CD1c-positive myeloid dendritic cell (primary cell): ENCODE measurements around the gene AGAP1.

Experiments used
- DNase-seq: peaks from one replicate; pipeline ENCODE4 v3.0.0-alpha.2; 2016; ENCODE audit errors: extremely low spot score

AGAP1 gene

DNA sequence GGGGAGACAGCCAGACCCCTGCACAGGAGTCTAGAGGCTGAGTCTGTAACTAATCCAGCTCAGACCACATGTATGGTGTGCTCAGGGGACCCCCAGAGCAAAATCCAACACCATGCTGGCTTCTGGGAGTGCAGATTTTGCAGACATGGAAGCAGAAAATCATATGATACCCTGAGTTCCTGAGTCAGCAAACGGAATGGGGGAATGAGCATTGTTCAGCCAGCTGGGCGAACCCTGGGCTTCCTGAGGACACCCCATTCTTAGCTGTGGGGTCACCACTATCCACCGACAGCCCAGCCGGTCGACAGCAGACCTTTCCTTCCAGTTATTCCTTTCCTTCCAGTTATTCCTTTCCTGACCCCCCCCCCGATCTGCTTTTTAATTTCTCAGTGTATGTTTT, 351.4 kb downstream of the AGAP1 start:
- no peak for DNase-seq

DNA sequence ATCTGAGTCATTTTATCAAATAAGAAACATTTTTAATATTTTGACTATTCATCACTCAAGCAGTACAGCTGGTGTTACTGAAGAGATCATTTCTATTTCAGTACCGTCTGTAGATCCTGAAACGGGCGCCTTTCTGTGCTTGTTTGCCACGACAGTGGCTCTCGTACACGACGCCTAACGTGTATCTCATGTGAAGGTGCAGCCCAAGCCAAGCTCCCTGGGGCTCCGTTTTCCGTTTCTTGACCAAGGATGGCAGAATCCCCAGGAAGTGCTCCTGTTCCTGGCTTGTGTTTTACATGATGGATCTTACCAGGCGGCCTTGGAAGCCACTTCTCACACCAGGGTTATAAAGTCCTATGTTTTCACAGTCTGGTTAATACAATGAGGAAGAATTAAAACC, 353.7 kb downstream of the AGAP1 start:
- DNase-seq: no peak

DNA sequence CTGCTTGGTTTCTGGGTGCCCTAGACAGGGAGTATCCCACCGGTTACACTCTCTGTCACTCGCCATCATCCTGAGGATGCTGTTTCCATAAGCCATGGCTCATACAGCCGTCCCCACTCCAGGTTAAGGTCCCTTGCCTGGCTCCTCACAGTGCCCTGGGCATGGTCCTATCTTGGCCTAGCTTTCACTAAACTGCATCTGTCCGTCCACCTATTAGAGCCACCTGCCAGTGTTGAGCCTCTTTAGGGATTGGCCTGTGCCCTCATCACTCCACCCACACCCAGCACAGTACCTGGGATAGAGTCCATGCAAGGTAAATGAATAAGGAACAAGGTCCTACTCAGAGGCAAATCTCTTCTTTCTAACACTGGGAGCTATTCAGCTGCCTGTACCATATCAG, 354.2 kb downstream of the AGAP1 start:
- no peak for DNase-seq

DNA sequence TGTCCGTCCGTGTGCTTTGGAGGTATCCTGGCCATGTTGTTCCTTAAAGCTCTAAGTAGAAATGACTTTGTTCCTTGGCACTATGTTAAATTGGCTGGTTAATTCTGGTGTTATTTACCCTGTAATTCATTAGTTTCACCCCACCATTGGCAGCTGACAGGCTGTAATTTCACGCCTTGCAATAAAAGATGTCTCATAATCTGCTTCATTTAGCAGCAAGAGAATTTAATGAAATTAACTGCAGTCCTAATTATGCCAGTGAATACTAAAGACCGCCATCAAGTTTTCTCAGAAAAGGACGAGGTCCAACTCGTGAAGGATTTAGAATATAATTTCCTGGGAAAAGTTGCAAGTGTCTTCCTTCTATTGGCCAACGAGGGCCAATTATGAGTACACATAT, 355.1 kb downstream of the AGAP1 start:
- no peak for DNase-seq

DNA sequence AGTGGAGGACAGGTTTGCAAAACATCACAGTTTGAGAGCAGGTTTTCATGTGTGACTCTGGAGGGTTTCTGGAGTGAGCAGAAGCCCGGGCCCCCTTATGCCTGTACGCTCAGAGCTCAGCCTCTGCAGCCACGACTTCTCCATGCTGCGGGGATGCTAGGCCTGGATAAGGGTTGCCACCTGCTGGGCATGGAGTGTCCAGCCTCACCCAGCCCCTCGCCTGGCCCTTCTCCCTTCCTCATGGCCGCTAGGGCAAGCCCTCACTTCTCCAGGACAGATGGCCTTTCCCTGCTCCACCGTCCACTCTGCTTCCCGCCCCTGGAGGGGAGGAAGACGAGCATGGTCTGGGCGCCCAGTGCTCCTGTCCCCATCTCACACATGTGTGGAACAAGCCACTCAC, 355.6 kb downstream of the AGAP1 start:
- no peak for DNase-seq

DNA sequence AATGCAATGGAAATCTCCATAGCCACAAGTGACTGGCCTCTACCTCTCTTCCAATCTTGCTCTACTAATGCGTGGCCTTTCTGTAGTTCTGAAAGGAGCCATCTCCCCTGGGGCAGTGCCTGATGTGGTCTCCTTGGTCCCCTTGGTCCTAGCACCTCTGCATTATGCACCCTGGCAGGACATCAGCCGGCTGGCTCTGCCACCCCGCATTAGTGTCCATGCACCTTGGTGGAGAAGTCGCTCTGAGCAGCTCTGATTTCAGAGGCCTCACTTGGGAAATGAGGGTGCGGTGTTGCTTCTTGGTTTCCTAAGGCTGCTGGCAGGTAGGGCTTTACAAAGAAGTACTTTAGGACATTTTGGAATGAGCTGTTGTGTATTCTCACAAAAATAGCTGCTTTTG, 356.4 kb downstream of the AGAP1 start:
- no peak for DNase-seq

DNA sequence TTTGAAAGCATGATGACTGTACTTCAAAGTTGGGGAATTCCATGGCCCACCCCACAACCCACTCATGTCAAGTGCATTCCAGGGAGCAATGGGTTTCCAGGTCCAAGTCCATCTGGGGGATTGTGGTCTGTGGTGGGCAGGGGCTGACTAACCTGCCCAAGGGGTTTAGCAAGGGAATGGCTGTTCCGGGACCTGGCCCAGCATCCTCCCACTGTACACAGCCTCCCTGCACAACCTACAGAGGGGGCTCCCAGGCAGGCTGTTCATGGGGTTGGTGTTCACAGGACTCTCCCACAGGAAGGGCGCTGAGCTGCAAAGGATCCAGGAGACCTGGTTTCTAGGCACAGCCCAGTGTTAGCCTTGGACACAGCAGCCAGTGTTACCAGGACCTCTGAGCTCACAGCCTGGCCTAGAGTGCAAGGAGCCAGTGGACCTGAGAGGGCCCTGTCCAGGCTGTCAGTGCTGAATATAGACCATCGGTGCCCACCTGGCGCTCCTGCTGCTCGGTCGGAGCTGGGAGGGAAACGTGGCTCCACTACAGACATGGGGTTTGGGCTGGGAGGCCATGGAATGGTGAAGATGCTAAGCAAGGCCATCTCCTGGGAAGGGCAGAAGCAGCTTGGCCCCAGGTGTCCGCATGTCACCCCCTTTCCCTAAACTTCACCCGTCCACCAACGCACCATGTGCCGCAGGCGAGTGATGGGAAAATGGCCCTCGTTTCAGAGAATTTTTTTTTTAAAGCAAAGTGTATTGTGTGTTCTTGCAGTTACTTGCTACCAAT, 357.1 kb downstream of the AGAP1 start:
- DNase-seq: no peak

DNA sequence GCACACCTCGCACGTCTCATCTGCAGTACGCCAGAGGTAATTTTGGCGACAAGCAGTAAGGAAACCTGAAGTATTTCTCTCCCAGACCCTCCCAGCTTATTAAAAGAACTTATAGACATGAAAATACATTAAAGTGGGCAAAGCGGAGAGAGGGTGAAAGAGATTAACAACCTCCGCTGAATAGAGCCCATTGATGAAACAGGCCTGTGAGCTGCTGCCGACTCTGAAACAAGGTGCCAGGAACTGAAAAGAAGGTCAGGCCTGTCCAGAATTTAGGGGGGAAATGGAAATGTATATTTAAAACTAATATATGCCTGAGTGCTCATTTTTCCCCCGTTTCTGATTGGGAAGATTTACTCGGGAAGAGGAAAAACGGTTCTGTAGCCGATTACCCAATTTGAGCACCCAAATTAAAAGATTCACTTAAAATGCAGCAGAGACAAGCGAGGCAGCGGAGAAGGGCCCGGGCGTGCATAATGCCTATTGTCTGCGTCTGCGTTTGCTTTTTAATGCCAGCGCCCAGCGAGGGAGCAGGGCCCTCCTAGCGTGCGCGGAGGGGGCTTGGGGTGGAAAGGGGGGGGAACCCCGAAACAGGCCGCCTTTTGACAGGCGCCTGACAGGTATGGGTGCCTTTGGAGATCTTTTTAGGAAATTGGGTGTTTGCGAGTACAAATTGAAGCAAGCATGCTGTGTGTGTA, 358.1 kb downstream of the AGAP1 start:
- DNase-seq: no peak

DNA sequence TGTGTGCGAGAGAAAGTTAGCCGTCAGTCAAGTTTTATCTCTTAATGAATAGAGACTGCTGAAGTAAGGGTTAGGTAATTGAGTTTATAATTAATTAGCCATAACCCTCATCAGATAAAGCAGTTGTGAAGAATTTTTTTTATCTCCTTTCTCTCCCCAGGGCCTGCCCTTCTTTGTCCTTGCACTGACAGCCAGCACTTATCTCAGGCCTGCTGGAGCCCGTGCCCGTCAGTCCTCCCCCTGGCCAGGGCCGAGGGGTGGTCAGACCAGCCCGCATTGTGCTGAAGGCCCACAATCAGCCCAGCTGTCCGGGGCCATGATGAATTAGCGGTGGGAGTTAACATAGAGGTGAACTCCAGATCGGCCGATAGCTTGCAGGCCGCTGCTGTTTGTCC, 358.7 kb downstream of the AGAP1 start:
- DNase-seq: no peak

DNA sequence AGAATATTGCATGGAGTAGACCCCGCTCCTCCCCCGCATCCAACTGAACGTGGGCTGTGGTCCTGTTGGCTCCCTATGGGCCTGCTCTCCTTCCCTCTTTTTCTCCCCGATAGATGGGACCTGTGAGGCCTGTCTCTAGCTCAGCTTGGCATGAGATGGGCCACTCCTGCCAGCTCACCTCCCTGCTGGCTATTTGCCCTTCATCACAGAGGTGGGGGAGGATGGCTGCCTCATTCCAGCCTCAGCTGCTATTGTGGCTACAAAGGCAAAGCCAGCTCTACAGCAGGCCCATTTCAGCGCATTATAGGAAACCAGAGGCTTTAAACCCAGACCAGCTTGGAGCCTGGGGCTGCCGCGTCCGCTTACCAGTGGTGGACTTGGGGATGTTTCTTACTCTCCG, 360.4 kb downstream of the AGAP1 start:
- no peak for DNase-seq

DNA sequence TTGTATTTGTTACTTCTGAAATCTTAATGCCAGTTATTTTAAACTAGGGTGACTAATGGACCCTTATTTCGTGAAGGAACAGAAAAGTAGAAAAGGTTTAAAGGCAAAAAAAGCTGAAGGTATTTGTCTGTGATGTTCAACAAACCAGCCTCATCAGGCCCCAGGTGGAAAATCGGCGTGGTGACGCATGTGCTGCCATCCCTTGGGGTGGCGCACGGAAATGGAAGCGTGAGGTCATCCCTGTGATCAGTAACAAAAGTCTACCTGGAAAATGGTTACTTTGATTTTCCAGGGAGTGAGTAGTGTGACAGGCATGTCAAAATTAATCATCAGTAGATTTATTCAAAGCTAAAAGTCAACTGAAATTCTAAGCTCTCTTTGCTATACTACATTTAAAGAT, 361.2 kb downstream of the AGAP1 start:
- DNase-seq: no peak

DNA sequence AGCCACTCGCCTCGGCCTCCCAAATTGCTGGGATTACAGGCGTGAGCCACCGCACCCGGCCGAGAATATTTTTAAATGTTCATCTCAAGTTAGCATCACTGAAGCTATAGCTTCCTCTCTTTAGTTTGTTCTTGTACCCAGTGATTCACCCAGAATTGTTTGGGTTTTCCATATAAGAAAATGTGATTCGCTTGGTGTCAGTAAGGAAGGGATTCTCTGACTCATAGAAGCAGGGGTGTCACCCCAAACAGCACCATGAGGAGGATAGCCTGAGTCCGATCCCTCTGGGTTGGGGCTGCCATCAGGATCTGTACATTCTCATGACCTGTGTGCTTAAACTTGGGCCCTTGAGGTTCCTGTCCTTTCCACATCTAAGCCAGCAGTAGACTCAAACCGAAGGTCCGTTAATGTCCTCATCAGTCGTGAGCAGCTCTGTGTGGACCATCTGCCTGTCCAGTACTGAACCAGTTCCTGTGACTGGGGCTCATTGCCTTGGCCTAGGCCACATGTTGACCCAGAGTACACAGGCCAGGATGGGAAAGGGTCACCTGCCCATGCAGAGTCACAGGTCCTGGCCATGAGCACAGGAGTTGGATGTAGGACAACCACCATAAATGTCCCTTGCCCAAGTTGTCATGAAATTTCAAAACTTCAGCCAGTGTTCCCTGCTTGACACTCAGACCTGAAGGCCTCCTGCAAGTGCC, 362.5 kb downstream of the AGAP1 start:
- DNase-seq: no peak

DNA sequence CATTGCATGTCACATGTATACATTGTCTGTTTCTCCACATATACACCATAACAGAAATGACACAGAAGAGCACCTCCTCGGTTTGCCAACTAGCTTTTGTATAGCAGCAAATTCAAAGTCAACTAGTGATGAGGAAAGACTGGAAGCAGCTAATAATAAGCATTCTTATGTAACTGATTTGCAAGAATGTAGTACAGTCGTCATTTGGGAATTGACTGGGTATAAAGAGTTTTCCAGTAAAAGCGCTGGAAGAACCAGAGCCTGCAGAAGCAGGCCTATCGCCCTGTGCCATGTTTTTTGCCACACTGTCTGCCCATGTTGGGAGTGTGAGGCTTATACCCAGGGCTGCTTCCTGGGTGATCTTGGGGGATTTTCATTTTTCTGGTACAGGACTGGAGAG, 363.8 kb downstream of the AGAP1 start:
- DNase-seq: no peak

DNA sequence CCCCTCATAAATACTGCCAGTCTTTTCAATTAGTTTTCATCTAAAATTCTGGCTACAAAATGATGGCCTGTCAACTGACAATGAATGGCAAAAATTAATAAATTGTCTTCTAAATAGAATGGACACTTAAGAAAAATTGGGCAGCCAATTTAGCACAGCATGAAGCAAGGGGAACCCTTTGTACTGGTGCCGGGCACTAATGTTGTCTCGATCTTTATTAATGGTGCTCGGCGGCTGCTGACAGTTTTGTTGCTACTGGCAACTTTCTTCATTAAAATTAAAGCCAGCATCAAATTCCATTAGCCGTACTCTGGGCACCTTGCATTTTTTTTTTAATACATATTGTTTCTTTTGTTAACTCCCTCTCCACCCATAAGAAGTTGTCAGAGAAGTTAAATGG, 365.0 kb downstream of the AGAP1 start:
- DNase-seq: no peak

DNA sequence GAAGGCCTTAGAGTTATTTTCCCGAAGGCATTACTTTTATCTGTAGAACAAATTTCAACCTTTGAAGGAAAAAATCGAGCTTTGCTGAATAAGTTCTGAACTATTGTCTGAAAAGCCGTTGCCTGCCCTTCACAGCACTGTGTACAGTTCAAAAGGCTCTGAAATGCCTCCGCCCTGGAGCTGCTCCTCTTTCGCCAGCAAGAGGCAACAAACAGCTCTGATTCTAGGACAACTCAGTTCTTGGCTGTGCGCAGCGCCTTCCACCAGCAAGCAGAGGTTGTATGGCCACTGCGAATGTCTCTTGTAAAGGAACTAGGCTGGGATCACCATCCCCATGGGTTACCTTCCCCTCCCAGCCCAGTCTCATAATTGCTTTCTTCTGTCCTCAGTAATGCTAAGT, 365.8 kb downstream of the AGAP1 start:
- DNase-seq: no peak

DNA sequence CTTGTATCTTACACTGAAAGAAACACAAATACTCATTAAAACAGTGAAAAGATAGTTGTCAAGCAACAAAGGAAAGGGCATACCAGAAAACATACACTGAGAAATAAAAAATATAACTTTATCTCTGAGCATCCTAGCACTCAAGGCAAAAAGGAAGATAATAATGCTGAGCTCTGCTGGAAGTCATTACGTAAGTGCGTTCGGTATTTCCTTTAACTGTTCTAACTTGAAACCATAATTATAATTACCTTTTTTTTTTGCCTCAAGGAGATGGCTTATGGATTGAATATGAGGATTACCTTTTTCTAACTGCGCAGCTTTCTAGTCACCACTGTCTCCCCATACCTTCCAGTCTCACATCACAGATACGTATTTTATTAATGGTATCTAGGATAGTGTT, 366.3 kb downstream of the AGAP1 start:
- DNase-seq: no peak

DNA sequence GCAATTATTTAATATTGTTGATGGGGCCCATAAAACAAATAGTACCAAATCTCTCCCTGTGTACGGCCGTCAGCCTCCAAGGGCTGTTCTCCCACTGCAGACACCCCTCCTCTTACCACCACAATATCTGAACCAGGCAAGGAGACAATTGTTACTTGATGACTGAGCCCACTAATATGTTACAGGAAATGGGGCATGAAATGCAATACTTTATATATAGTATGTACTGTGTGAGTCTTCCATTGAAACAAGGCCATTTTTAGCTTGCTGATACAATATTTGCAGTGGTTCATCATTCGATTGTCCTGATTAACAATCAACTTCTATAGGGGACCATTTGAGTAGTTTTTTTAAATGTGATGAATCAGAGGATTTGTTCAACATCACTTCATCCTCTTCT, 367.0 kb downstream of the AGAP1 start:
- no peak for DNase-seq

DNA sequence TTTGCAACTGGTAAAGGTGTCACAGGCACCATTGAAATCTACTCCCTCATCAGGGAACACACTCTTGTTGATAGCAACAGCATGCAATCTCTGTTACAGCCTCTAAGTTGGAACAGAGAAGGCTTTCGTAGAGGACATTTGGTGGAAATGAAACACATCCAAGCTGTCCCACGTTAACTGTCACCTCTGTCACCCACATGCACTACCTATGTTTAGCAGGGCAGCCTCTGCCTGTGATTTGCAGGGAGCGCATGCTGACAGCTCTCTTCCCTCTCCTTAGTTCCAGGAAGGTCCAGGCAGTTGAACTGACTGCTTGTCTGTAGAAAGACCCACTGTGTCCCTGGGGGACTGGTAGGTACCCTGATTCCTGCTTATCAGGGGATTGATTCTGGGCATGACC, 367.5 kb downstream of the AGAP1 start:
- no peak for DNase-seq

DNA sequence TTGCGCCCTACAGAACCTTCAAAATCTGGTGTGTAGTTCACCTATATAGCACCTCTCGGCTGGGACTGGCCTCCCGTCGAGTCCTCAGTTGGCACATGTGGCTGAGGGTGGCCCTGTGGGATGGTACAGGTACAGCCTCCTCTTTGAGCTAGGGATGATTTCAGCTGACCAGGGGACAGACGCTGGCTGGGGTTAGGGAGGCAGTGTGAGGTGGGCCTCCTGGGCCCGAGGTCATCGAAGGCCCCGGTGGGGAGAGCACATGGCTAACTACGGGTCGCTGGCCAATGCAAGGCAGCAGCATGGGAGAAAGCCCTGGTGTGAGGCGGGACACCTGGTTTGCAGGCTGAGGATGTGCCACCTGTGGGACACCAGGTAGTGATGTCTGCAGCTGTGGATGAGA, 369.6 kb downstream of the AGAP1 start:
- no peak for DNase-seq

DNA sequence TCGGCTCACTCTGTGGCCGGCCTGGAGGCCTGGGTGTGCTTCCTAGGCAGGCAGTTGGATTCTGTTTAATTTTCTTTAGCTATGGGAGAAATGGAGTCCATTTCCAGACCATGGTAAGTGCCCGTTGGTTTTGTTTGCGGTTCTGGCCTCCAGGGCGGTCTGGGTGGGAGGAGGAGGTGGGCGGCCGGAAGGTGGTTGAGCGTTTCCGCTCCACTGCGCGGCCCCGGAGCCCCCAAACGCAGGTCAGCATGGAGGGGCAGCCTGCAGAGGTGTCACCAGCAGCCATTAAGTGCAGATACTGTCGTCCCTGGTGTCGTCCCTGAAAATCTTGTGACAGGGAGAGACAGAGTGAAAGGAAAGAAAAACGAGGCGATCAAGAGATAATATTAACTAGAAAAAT, 370.5 kb downstream of the AGAP1 start:
- DNase-seq: no peak

DNA sequence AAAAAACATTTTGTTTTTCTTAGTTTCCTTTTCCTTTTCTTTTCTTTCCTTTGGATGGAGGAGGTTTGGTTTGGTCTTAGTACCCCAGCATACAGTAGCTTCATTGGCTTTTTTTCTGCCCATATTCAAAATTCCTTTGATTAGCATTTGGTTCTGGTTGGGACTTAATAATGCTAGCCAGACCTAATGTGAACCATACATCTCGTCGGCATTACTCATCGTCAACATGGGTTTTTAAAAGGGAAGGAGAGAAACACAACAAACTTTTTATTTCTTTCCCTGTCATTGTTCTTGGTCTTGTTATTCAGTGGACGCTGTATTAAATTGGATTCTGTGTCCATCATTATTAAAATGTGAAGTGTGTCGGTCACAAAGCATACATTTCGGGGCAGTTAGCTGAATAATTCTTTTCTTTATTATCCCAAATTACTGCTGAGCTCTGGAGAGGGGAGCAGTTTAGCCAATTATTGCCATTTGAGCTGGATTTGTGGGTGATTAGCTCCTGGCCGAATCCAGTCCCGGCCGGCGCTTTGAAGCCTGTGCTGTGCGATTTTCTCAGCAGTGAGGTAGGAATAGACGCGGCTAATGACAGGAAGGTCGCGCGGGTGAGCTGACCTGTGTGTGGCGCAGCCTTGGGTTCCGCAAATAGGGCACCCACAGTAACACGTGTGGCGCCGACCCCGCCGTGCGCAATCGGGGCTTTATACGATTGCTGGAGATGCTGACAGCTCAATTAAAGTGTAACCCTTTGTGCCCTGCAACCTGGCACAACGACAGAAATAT, 371.1 kb downstream of the AGAP1 start:
- no peak for DNase-seq

DNA sequence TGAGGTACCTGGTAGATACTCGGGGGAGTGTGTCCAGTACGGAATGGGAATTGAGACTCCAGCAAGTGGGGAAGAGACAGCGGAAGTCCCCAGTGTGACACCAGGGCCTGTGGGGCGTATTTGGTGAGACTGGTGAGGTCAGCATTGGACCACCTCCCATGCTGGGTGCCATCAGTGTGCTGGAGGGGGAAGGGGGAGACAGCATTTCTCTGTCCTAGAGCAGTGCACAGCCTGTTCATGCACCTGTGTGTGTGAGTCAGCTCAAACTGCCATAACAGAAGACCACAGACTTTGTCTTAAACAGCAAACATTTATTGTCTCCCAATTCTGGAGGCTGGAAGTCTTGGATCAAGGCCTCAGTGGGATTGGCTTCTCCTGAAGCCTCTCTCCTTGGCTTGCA, 372.5 kb downstream of the AGAP1 start:
- no peak for DNase-seq
